K562 (cell line): ENCODE measurements around the gene B3GALT4. TPM values are rescaled to one million over a fixed set of nuclear protein-coding genes. Genes with fewer than 3 reads are reported as not detected.

Experiments used
- ETS1 ChIP-seq: conservative IDR thresholded peaks from 2 replicates; pipeline ENCODE4 v1.6.1; 2011; ENCODE audit warnings: low read depth, mild to moderate bottlenecking, low read length; ENCODE audit not compliant: control insufficient read depth
- HNRNPH1 ChIP-seq: fragments of 200-400 bp; formaldehyde crosslinking; optimal IDR thresholded peaks from 2 replicates; pipeline ENCODE3; 2017; ENCODE audit warnings: low read depth, mild to moderate bottlenecking, low read length, moderate library complexity
- POLR3G ChIP-seq: IDR thresholded peaks from 2 replicates; pipeline ENCODE4 v1.6.1; 2011; ENCODE audit not compliant: insufficient read length, insufficient replicate concordance; ENCODE audit errors: extremely low read depth
- RBM34 ChIP-seq: fragments of 200-400 bp; formaldehyde crosslinking; IDR thresholded peaks from 2 replicates; pipeline ENCODE4 v1.6.1; 2018; ENCODE audit warnings: low read length, borderline replicate concordance; ENCODE audit not compliant: insufficient read depth
- TFE3 ChIP-seq: fragments of 450-650 bp; formaldehyde crosslinking; IDR thresholded peaks from 2 replicates; pipeline ENCODE4 v1.4.0; 2020; ENCODE audit warnings: mild to moderate bottlenecking, mixed read lengths
- ZBED1 ChIP-seq: IDR thresholded peaks from 2 replicates; pipeline ENCODE4 v1.6.1; 2014
- ZNF449 ChIP-seq: fragments of 250-450 bp; sonication (Bioruptor Pico); IDR thresholded peaks from 2 replicates; pipeline ENCODE4 v1.8.0; 2022; ENCODE audit warnings: moderate library complexity, mild to moderate bottlenecking, inconsistent platforms
- ZNF764 ChIP-seq: fragments of 250-450 bp; sonication (Bioruptor Pico); IDR thresholded peaks from 2 replicates; pipeline ENCODE4 v1.4.0; 2020; ENCODE audit warnings: low read depth, mild to moderate bottlenecking, moderate library complexity
- polyA plus RNA-seq, 8 experiments: library from polyadenylated mRNA; depleted of rRNA in 4 of 8; stranded (reverse) in 5 of 8; unstranded in 3 of 8; fragments of >200 nt; fragmentation: Nextera tagmentation in 2 of 8; fragmentation: Illumina TruSeq in 1 of 8; extraction: Ambion mirVana in 2 of 8; extraction: Trizol in 1 of 8; gene quantifications; 2 replicates each; pipeline versions ENCODE4 v1.2.1 to v1.2.3, GENCODE V29; 2011 to 2014; ENCODE audit warnings: inconsistent platforms in 1 of 8, missing spikeins in 1 of 8
- total RNA-seq, 7 experiments: library from RNA; depleted of rRNA in 6 of 7; stranded (reverse); fragments of >200 nt in 6 of 7; fragmentation: Illumina TruSeq in 2 of 7; extraction: Trizol in 2 of 7; gene quantifications; 2 replicates each; pipeline versions ENCODE4 v1.2.1 to v1.2.3, GENCODE V29; 2011 to 2021; ENCODE audit warnings: low replicate concordance in 1 of 7
- TF ChIP-seq, protein P1 (sequence below), 2 experiments: fragments of 450-650 bp in 1 of 2; sonication (generic) in 1 of 2; formaldehyde crosslinking in 1 of 2; IDR thresholded peaks; 2 replicates each; pipeline versions ENCODE4 v1.7.1 to v1.9.0; 2016 to 2022; ENCODE audit warnings: inconsistent platforms in 1 of 2, mild to moderate bottlenecking in 1 of 2, missing genetic modification reagents in 1 of 2
- TF ChIP-seq, protein P2 (sequence below): fragments of 250-450 bp; sonication (Bioruptor Pico); IDR thresholded peaks from 2 replicates; pipeline ENCODE4 v1.5.1; 2021; ENCODE audit warnings: mild to moderate bottlenecking

Gene B3GALT4
- total and polyA plus RNA-seq, 9 of the 15 experiments (the other 6 are each of a cell fraction or from before 2014, with no cell fraction given) = 0.11 to 1.3 (median 0.53) TPM; not detected in 1

- TF ChIP-seq, protein P1, sequence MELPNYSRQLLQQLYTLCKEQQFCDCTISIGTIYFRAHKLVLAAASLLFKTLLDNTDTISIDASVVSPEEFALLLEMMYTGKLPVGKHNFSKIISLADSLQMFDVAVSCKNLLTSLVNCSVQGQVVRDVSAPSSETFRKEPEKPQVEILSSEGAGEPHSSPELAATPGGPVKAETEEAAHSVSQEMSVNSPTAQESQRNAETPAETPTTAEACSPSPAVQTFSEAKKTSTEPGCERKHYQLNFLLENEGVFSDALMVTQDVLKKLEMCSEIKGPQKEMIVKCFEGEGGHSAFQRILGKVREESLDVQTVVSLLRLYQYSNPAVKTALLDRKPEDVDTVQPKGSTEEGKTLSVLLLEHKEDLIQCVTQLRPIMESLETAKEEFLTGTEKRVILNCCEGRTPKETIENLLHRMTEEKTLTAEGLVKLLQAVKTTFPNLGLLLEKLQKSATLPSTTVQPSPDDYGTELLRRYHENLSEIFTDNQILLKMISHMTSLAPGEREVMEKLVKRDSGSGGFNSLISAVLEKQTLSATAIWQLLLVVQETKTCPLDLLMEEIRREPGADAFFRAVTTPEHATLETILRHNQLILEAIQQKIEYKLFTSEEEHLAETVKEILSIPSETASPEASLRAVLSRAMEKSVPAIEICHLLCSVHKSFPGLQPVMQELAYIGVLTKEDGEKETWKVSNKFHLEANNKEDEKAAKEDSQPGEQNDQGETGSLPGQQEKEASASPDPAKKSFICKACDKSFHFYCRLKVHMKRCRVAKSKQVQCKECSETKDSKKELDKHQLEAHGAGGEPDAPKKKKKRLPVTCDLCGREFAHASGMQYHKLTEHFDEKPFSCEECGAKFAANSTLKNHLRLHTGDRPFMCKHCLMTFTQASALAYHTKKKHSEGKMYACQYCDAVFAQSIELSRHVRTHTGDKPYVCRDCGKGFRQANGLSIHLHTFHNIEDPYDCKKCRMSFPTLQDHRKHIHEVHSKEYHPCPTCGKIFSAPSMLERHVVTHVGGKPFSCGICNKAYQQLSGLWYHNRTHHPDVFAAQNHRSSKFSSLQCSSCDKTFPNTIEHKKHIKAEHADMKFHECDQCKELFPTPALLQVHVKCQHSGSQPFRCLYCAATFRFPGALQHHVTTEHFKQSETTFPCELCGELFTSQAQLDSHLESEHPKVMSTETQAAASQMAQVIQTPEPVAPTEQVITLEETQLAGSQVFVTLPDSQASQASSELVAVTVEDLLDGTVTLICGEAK (IDR thresholded peaks at IDR 0.05) = no peak
- TF ChIP-seq, protein P1 (CRISPR knock-in tag; IDR thresholded peaks at IDR 0.05) = no peak
- no peak for TF ChIP-seq ZNF764 (CRISPR knock-in tag)
- no peak for TF ChIP-seq ZBED1
- no peak for TF ChIP-seq POLR3G
- TF ChIP-seq HNRNPH1 = no peak
- no peak for TF ChIP-seq ZNF449 (CRISPR knock-in tag)
- TF ChIP-seq TFE3 (CRISPR knock-in tag) = no peak
- TF ChIP-seq ETS1 = no peak; the same call in 1 of the 2 replicates
- TF ChIP-seq RBM34 = no peak
- TF ChIP-seq, protein P2, sequence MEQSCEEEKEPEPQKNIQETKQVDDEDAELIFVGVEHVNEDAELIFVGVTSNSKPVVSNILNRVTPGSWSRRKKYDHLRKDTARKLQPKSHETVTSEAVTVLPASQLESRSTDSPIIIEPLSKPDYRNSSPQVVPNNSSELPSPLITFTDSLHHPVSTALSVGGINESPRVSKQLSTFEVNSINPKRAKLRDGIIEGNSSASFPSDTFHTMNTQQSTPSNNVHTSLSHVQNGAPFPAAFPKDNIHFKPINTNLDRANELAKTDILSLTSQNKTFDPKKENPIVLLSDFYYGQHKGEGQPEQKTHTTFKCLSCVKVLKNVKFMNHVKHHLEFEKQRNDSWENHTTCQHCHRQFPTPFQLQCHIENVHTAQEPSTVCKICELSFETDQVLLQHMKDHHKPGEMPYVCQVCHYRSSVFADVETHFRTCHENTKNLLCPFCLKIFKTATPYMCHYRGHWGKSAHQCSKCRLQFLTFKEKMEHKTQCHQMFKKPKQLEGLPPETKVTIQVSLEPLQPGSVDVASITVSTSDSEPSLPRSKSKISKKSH (CRISPR knock-in tag) = no peak
These were observed 27.8 kb upstream of the B3GALT4 start (continued) for GRCh38 chr6:33248932-33249731.
